Keratinocyte (primary cell): ENCODE results near the gene FNBP1.

Experiments used
- CTCF ChIP-seq, 3 experiments: IDR thresholded peaks in 1 of 3; conservative IDR thresholded peaks in 1 of 3; optimal IDR thresholded peaks in 1 of 3; 2 replicates in 2 of 3; 3 replicates in 1 of 3; pipeline versions ENCODE3 to v1.5.1; 2011; ENCODE audit warnings: low read length in 3 of 3, mild to moderate bottlenecking in 3 of 3, moderate library complexity in 2 of 3, control low read depth in 1 of 3, inconsistent platforms in 1 of 3; ENCODE audit not compliant: insufficient read depth in 2 of 3; ENCODE audit errors: extremely low read depth in 1 of 3
- EZH2 ChIP-seq: IDR thresholded peaks from one replicate; pipeline ENCODE4 v1.6.1; 2012; ENCODE audit warnings: inconsistent platforms, mild to moderate bottlenecking, low read length, moderate library complexity

GRCh38 chr9:129906298-129906697 is 136.7 kb downstream of the FNBP1 start:
- no peak for TF ChIP-seq CTCF (optimal IDR thresholded peaks at IDR 0.05 in 1 of 3, IDR thresholded peaks at IDR 0.05 in 1 of 3, conservative IDR thresholded peaks at IDR 0.05 in 1 of 3; ENCODE audit: extremely low read depth in 1 of 3, insufficient read depth in 2 of 3, low read length in 3 of 3)
- no peak for TF ChIP-seq EZH2
